Activated CD4-positive, CD25-positive, alpha-beta regulatory T cell treated with anti-CD3 and anti-CD28 coated beads, Interleukin-2, amount 50 U/mL, for 16 hours (primary cell): ENCODE measurements around the gene UROC1.

Experiments
- DNase-seq: peaks from one replicate; pipeline ENCODE4 v3.0.0-alpha.2; 2020; ENCODE audit warnings: low read depth, low spot score

Gene UROC1

GRCh38 chr3:126516936-126517290 lies 660 bp downstream of the UROC1 start:
- no peak for DNase-seq

- no peak for DNase-seq
These were observed 1.2 kb downstream of the UROC1 start for GRCh38 chr3:126516152-126516935.

DNA sequence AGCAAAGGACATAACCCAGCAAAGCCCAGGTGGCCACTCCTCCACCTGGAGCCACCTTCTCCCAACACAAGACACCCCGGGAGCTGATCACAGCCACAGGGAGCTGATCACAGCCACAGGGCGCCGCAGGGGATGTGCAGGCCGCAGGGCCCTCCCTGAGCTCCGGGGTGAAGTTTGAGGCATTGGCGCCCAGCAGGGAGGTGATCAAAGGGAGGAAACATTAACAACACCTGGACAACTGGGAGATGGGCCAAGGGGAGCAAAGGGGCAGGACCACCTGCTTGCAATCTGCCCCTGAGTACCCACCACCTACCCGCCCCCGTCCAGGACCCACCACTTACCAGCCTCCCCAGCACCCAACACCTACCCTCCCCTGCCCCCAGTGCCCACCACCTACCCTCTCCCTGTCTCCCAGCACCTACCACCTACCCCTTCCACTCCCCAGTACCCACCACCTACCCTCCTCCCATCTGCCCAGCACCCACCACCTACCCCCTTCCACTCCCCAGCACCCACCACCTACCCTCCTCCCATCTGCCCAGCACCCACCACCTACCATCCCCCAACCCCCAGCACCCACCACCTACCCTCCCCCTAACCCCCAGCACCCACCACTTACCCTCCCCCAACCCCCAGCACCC lies 2.4 kb downstream of the UROC1 start:
- no peak for DNase-seq

DNA sequence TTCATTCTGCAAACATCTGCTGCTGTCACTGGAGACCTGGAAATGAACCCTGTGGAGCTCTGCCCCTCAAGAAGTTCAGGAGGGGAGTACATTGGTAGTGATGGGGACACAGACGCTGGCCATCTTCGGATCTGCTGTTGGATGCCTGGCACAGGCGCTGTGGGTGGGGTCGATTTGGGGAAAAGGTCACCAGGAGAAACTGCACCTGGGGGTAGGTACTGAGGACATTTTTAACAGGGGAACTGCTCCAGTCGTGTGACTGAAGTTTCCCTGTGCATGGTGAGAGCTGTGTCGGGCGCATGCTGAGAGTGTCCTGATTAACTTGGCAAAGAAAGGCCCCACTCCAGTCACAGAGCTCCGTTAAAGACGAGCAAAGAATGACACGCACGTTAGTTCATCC lies 3.4 kb downstream of the UROC1 start:
- no peak for DNase-seq

- no peak for DNase-seq
These were observed 4.5 kb downstream of the UROC1 start for GRCh38 chr3:126512916-126513650.

GRCh38 chr3:126512026-126512425 lies 5.5 kb downstream of the UROC1 start:
- DNase-seq: no peak

GRCh38 chr3:126511291-126511690 lies 6.3 kb downstream of the UROC1 start:
- DNase-seq: no peak

DNA sequence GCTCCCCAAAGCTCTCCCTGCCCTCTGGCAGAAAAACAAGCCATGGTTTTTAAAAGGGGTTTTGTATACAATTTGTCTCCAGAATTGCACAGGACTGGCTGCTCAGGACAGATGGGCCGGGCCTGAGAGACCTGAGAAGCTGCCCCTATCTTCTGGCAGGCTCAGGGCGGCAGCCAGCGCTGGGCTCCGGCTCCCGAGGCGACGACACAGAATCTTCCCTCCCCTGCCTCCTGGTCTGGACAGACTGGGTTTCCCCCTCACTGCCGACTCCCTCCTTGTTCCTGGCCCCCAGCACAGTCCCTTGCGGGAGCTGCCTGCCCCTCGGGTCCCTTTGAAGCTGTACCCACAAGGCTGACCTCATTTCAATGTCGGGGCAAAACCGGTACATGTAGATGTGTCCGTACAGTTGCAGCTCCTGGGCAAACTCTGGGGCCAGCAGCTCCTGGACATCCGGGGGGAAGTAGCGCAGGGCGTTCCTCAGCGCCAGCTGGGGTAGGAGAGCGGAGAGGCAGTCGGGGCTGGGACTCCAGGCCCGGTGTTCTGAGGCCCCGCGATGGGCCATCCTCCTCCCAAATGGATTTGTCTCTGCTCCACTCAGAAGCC lies 7.2 kb downstream of the UROC1 start:
- no peak for DNase-seq

DNA sequence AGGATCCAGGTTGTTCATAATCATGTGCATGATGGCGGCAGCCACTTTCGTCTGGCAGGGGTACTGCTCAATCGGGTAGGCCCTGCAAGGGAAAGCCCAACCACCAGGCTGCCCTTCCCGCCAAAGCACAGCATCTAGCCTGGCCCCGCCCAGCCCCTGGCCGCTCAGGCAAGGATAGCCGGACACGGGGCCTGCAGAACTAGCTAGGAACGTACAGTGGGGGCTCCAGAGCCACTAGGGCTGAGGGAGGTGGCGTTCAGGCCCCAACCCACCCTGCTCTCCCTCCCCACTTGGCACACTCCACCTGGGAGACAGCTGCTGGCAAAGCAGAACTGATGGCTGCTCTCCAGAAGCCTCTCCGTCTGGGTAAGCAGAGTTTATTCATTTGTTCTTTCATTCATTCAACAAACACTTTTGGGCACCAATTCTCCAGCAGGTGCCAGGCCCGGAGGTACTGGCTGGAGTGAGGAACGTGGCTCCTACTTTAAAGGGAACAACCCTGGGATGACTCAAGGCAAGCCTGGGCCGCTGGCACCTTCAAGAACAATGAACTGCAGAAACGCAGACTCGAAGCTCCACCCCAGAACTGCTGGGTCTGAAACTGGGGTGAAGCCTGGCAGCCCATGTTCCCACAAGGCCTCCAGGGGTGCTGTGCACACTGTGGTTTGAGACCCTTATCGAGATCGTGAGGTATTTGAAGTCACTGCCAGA lies 7.8 kb downstream of the UROC1 start:
- DNase-seq: no peak

- no peak for DNase-seq
These were observed 9.0 kb downstream of the UROC1 start for GRCh38 chr3:126508564-126508964.

- DNase-seq: no peak
These were observed 9.7 kb downstream of the UROC1 start for GRCh38 chr3:126507886-126508285.

DNA sequence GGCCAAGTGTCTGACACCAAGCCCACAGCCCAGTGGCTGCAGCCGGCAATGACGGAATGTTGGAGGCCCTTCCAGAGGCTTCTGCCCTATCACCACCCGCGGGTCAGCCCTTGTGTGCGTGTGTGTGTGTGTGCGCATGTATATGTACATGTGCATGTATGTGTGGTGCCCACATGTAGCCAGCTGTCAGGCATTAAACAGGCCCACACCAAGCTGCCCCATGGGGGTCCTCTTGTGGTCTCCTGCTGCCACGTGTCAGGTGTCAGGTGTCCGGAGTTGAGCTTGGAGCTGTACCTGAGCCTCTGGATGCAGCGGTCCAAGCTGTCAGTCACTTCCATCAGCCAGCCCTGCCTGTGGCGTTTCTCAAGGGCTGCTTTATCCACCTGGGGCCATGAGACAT lies 13.9 kb downstream of the UROC1 start:
- DNase-seq: no peak

- no peak for DNase-seq
These were observed 14.9 kb downstream of the UROC1 start for GRCh38 chr3:126502656-126503055.

DNA sequence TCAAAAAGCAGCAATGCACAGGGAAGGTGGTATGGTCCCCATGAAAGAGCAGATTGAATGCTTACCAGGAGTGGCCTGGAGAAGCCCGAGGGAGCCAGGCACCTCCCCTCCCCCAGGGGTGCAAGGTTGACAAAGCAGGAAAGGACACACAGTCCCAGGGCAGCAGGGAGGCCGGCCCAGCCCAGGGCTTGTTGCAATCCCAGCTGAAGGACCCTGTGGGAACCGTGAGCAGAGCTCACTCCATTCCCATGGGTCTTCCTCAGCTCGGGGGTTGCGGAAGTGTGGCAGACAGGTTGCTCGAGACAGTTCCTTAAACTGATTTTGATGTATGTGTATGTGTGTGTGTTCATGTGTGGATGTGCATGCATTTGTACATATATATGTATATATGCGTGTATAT lies 15.8 kb downstream of the UROC1 start:
- no peak for DNase-seq

GRCh38 chr3:126501054-126501453 lies 16.5 kb downstream of the UROC1 start:
- no peak for DNase-seq

- DNase-seq: no peak
These were observed 17.6 kb downstream of the UROC1 start for GRCh38 chr3:126500016-126500415.

DNA sequence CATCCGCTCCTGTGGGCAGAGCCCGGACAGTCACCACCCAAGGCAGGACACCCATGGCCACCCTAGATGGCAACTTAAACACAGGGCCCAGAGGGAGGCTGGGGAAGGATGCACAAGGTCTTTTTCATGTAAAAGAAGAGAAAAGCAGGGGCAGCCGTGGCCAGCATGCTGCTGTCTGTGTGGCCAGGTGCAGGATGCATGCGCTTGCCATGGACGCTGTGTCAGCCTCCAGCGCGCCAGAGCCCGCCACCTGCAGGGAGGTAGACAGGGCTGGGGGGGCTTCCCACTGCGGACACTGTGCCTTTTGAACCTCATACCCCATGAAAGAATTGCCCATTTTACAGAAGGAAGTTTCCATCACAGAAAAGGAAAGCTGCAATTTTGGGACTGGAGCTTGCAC lies 18.2 kb downstream of the UROC1 start:
- DNase-seq: no peak

DNA sequence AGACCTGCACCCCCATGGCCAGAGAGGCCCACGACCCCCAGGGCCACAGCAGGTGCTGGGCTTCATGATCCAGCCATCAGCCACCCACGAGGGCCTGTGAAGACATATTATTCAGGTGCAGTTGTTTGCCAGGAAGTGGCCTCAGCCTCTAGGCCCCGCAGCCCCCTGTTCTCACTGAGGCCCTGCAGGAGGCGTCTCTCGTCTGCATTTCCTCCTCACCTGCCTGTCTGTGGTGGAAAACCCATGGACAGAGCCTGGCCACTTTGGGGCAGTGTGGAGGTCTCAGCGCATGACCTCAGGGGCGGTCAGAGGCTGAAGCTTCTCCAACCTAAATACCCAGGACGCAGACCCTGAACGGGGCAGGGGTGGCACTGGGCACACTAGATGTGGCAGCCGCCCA lies 18.6 kb downstream of the UROC1 start:
- DNase-seq: no peak

- DNase-seq: no peak
These were observed 19.1 kb downstream of the UROC1 start for GRCh38 chr3:126498461-126498860.

- no peak for DNase-seq
These were observed 19.6 kb downstream of the UROC1 start for GRCh38 chr3:126497956-126498355.

GRCh38 chr3:126496894-126497850 lies 20.4 kb downstream of the UROC1 start:
- no peak for DNase-seq
